Transverse colon (tissue), 4 donors: ENCODE measurements around the gene PKP4.

Experiments used
- CTCF ChIP-seq, 5 experiments: fragments of 200-600 bp in 3 of 5; fragments of 450-650 bp in 2 of 5; sonication (generic) in 3 of 5; IDR thresholded peaks; 1 replicate in 2 of 5; 2 replicates in 3 of 5; pipeline ENCODE4 v1.5.1; 2016 to 2017; ENCODE audit warnings: antibody characterized with exemption in 5 of 5, inconsistent platforms in 3 of 5, mild to moderate bottlenecking in 2 of 5, moderate library complexity in 1 of 5
- POLR2A ChIP-seq: fragments of 450-650 bp; IDR thresholded peaks from one replicate; pipeline ENCODE4 v1.6.1; 2016; ENCODE audit warnings: antibody characterized with exemption, mild to moderate bottlenecking, moderate library complexity
- POLR2AphosphoS5 ChIP-seq, 3 donors: sonication (generic); formaldehyde crosslinking; IDR thresholded peaks; one replicate each; pipeline ENCODE4 v1.6.1; 2016; ENCODE audit warnings: antibody characterized with exemption in 3 of 3

- no peak for TF ChIP-seq POLR2A
- TF ChIP-seq CTCF (IDR thresholded peaks at IDR 0.05), result no peak
- no peak for TF ChIP-seq POLR2AphosphoS5 (IDR thresholded peaks at IDR 0.05)
Observed at GRCh38 chr2:158459161-158460003, 2.6 kb downstream of the PKP4 start.
